ENCODE results near the gene MEG3. TPM values are rescaled to one million over a fixed set of nuclear protein-coding genes. Genes with fewer than 3 reads are reported as not detected.
A peak's percentile ranks its signal among the peaks of the same experiment; 100 is the strongest.

Gene MEG3
- total RNA-seq, 5 donors from 2014 or later (not counting 1 experiment from before 2014, with no cell fraction given): 2.3 to 3.4 (median 2.4) TPM; not detected in 2

- ChIA-PET POLR2A (no interaction called here), CTCF (no interaction called here)
- H3K36me3 Mint-ChIP-seq: no peaks in the 10 kb centered on the region
- no peak overlapping the region for H3K4me3 Mint-ChIP-seq
- peaks cover 31 to 41% of the 10 kb centered on the region in 2 donors for H3K27me3 Mint-ChIP-seq
- Histone ChIP-seq H3K27ac (ENCODE audit: low read length) (no peak overlapping the region), H3K4me1 (ENCODE audit: control insufficient read depth in 1 of 2, extremely low read depth in 1 of 2, insufficient read depth in 2 of 2, low read length in 2 of 2) (peaks cover 0 to 7% of the 10 kb centered on the region in 2 experiments), H3K9me3 (no peaks in the 10 kb centered on the region), H3K27me3 (replicated peaks in 1 of 2; ENCODE audit: control insufficient read depth in 2 of 2, extremely low read depth in 1 of 2, insufficient read depth in 2 of 2, low read length in 1 of 2) (peaks cover 0 to 54% of the 10 kb centered on the region in 2 experiments), H3K4me3 (ENCODE audit: control insufficient read depth in 1 of 2, extremely low read depth in 1 of 2, low read length in 1 of 2) (no peak overlapping the region), H3K36me3 (ENCODE audit: control insufficient read depth in 2 of 2, extremely low read depth in 1 of 2, insufficient read depth in 1 of 2, low read length in 1 of 2) (no peaks in the 10 kb centered on the region)
- WGBS (ENCODE audit: insufficient coverage): 76% methylated on average over 6 of the region's 11 CpGs
- no peak for DNase-seq
- H3K27ac Mint-ChIP-seq: no peak overlapping the region
- peaks cover 0 to 4% (median under 1%) of the 10 kb centered on the region in 3 donors for H3K9me3 Mint-ChIP-seq
- ATAC-seq (replicated peaks in 1 of 4): no peak
- peaks cover 6 to 14% (median 8%) of the 10 kb centered on the region in 3 donors for H3K4me1 Mint-ChIP-seq
Observed at GRCh38 chr14:100823413-100824080, 2.4 kb upstream of the MEG3 start.

- ChIA-PET POLR2A (no interaction called here), CTCF (no interaction called here)
- Histone ChIP-seq H3K27ac (ENCODE audit: low read length) (no peak overlapping the region), H3K36me3 (ENCODE audit: control insufficient read depth in 2 of 2, extremely low read depth in 1 of 2, insufficient read depth in 1 of 2, low read length in 1 of 2) (no peaks in the 10 kb centered on the region), H3K9me3 (no peaks in the 10 kb centered on the region), H3K27me3 (replicated peaks in 1 of 2; ENCODE audit: control insufficient read depth in 2 of 2, extremely low read depth in 1 of 2, insufficient read depth in 2 of 2, low read length in 1 of 2) (peaks cover 0 to 59% of the 10 kb centered on the region in 2 experiments), H3K4me3 (ENCODE audit: control insufficient read depth in 1 of 2, extremely low read depth in 1 of 2, low read length in 1 of 2) (no peak overlapping the region), H3K4me1 (ENCODE audit: control insufficient read depth in 1 of 2, extremely low read depth in 1 of 2, insufficient read depth in 2 of 2, low read length in 2 of 2) (peaks cover 0 to 7% of the 10 kb centered on the region in 2 experiments)
- ATAC-seq (replicated peaks in 1 of 4): no peak
- H3K9me3 Mint-ChIP-seq: peaks cover 0 to 4% (median 3%) of the 10 kb centered on the region in 3 donors
- no peak overlapping the region for H3K4me3 Mint-ChIP-seq
- peaks cover 6 to 16% (median 8%) of the 10 kb centered on the region in 3 donors for H3K4me1 Mint-ChIP-seq
- no peak for DNase-seq
- no peaks in the 10 kb centered on the region for H3K36me3 Mint-ChIP-seq
- H3K27me3 Mint-ChIP-seq: peaks cover 35 to 46% of the 10 kb centered on the region in 2 donors
- 48% methylated on average over 32 of the region's 32 CpGs for WGBS (ENCODE audit: insufficient coverage)
- H3K27ac Mint-ChIP-seq: no peak overlapping the region
Observed at GRCh38 chr14:100824091-100824551, 1.8 kb upstream of the MEG3 start.

GRCh38 chr14:100824901-100825712, 811 bp upstream of the MEG3 start:
- Mint-ChIP-seq H3K4me1 (peaks cover 6 to 16% (median 8%) of the 10 kb centered on the region in 3 donors), H3K9me3 (peaks cover 0 to 4% (median 3%) of the 10 kb centered on the region in 3 donors), H3K36me3 (no peaks in the 10 kb centered on the region), H3K27me3 (peaks cover 43 to 56% of the 10 kb centered on the region in 2 donors), H3K27ac (no peak overlapping the region), H3K4me3 (peak overlapping the region in 2 of 3 donors; percentile 24 to 56)
- ATAC-seq (replicated peaks in 1 of 4): no peak
- no peak overlapping the region for H3K4me3 ChIP-seq (ENCODE audit: control insufficient read depth in 1 of 2, extremely low read depth in 1 of 2, low read length in 1 of 2)
- H3K4me1 ChIP-seq (ENCODE audit: control insufficient read depth in 1 of 2, extremely low read depth in 1 of 2, insufficient read depth in 2 of 2, low read length in 2 of 2): peaks cover 0 to 7% of the 10 kb centered on the region in 2 experiments
- 50% methylated on average over 34 of the region's 36 CpGs for WGBS (ENCODE audit: insufficient coverage)
- H3K9me3 ChIP-seq: no peaks in the 10 kb centered on the region
- H3K27me3 ChIP-seq (replicated peaks in 1 of 2; ENCODE audit: control insufficient read depth in 2 of 2, extremely low read depth in 1 of 2, insufficient read depth in 2 of 2, low read length in 1 of 2): peaks cover 0 to 63% of the 10 kb centered on the region in 2 experiments
- no peaks in the 10 kb centered on the region for H3K36me3 ChIP-seq (ENCODE audit: control insufficient read depth in 2 of 2, extremely low read depth in 1 of 2, insufficient read depth in 1 of 2, low read length in 1 of 2)
- no peak overlapping the region for H3K27ac ChIP-seq (ENCODE audit: low read length)
- POLR2A ChIA-PET: no interaction called here
- CTCF ChIA-PET: no interaction called here
- no peak for DNase-seq

GRCh38 chr14:100826391-100827100, 628 bp downstream of the MEG3 start:
- peak overlapping the region in 1 of 3 donors; percentile 56 for H3K4me3 Mint-ChIP-seq
- peaks cover 0 to 73% of the 10 kb centered on the region in 2 experiments for H3K27me3 ChIP-seq (replicated peaks in 1 of 2; ENCODE audit: control insufficient read depth in 2 of 2, extremely low read depth in 1 of 2, insufficient read depth in 2 of 2, low read length in 1 of 2)
- peaks cover 6 to 16% (median 8%) of the 10 kb centered on the region in 3 donors for H3K4me1 Mint-ChIP-seq
- DNase-seq: no peak
- POLR2A ChIA-PET: no interaction called here
- H3K27me3 Mint-ChIP-seq: peaks cover 44 to 59% of the 10 kb centered on the region in 2 donors
- CTCF ChIA-PET: no interaction called here
- H3K9me3 ChIP-seq: no peaks in the 10 kb centered on the region
- no peaks in the 10 kb centered on the region for H3K36me3 ChIP-seq (ENCODE audit: control insufficient read depth in 2 of 2, extremely low read depth in 1 of 2, insufficient read depth in 1 of 2, low read length in 1 of 2)
- WGBS (ENCODE audit: insufficient coverage): 48% methylated on average over 25 of the region's 27 CpGs
- H3K9me3 Mint-ChIP-seq: peaks cover 0 to 4% (median 3%) of the 10 kb centered on the region in 3 donors
- H3K27ac ChIP-seq (ENCODE audit: low read length): no peak overlapping the region
- no peak overlapping the region for H3K4me3 ChIP-seq (ENCODE audit: control insufficient read depth in 1 of 2, extremely low read depth in 1 of 2, low read length in 1 of 2)
- peaks cover 0 to 7% of the 10 kb centered on the region in 2 experiments for H3K4me1 ChIP-seq (ENCODE audit: control insufficient read depth in 1 of 2, extremely low read depth in 1 of 2, insufficient read depth in 2 of 2, low read length in 2 of 2)
- H3K27ac Mint-ChIP-seq: no peak overlapping the region
- ATAC-seq (replicated peaks in 1 of 4): no peak
- H3K36me3 Mint-ChIP-seq: no peaks in the 10 kb centered on the region

GRCh38 chr14:100827101-100828021, 1.4 kb downstream of the MEG3 start:
- peaks cover 36 to 58% of the 10 kb centered on the region in 2 donors for H3K27me3 Mint-ChIP-seq
- Histone ChIP-seq H3K27ac (ENCODE audit: low read length) (no peak overlapping the region), H3K27me3 (replicated peaks in 1 of 2; ENCODE audit: control insufficient read depth in 2 of 2, extremely low read depth in 1 of 2, insufficient read depth in 2 of 2, low read length in 1 of 2) (peaks cover 0 to 71% of the 10 kb centered on the region in 2 experiments), H3K4me3 (ENCODE audit: control insufficient read depth in 1 of 2, extremely low read depth in 1 of 2, low read length in 1 of 2) (no peak overlapping the region), H3K9me3 (no peaks in the 10 kb centered on the region), H3K4me1 (ENCODE audit: control insufficient read depth in 1 of 2, extremely low read depth in 1 of 2, insufficient read depth in 2 of 2, low read length in 2 of 2) (peaks cover 0 to 7% of the 10 kb centered on the region in 2 experiments), H3K36me3 (ENCODE audit: control insufficient read depth in 2 of 2, extremely low read depth in 1 of 2, insufficient read depth in 1 of 2, low read length in 1 of 2) (no peaks in the 10 kb centered on the region)
- H3K36me3 Mint-ChIP-seq: no peaks in the 10 kb centered on the region
- CTCF ChIA-PET: no interaction called here
- H3K27ac Mint-ChIP-seq: no peak overlapping the region
- POLR2A ChIA-PET: no interaction called here
- peaks cover 6 to 16% (median 8%) of the 10 kb centered on the region in 3 donors for H3K4me1 Mint-ChIP-seq
- H3K4me3 Mint-ChIP-seq: no peak overlapping the region
- no peak for DNase-seq
- peaks cover 0 to 4% (median 3%) of the 10 kb centered on the region in 3 donors for H3K9me3 Mint-ChIP-seq
- ATAC-seq (replicated peaks in 1 of 4): no peak
- WGBS (ENCODE audit: insufficient coverage): 71% methylated on average over 49 of the region's 61 CpGs

All from T-cell (primary cell).